SK-N-MC (cell line): Measurements from ENCODE around the gene ANXA3.
"Not testable (repeated sequence)": the region's sequence is repeated elsewhere in the genome, so short reads cannot be mapped to it uniquely, and the experiment has no call there.

Source experiments
- DNase-seq: peaks from one replicate; pipeline ENCODE4 v3.0.0-alpha.2; 2011; ENCODE audit warnings: low read depth, low spot score
- H3K27ac ChIP-seq: fragments of 200-600 bp; sonication (generic); 2 replicates; pipeline ENCODE4 v1.5.1; 2016; ENCODE audit warnings: mixed run types
- H3K36me3 ChIP-seq: fragments of 200-600 bp; sonication (generic); 2 replicates; pipeline ENCODE4 v1.6.1; 2017; ENCODE audit warnings: antibody characterized with exemption, low read length, mixed read lengths; ENCODE audit not compliant: insufficient read depth
- H3K4me3 ChIP-seq: fragments of 200-600 bp; sonication (generic); 2 replicates; pipeline ENCODE4 v1.5.1; 2016
- H3K9ac ChIP-seq: fragments of 200-600 bp; sonication (generic); 2 replicates; pipeline ENCODE4 v1.8.0; 2017; ENCODE audit warnings: mixed run types, mixed read lengths; ENCODE audit not compliant: insufficient read length
- H3K9me3 ChIP-seq: fragments of 200-600 bp; sonication (generic); 2 replicates; pipeline ENCODE4 v1.6.1; 2017; ENCODE audit warnings: low read depth, mild to moderate bottlenecking, antibody characterized with exemption, low read length, moderate library complexity, mixed read lengths
- EZH2 ChIP-seq: fragments of 200-600 bp; sonication (generic); IDR thresholded peaks from one replicate; pipeline ENCODE4 v1.6.1; 2017; ENCODE audit warnings: antibody characterized with exemption
- FOXP2 ChIP-seq: optimal IDR thresholded peaks from 2 replicates; pipeline ENCODE3; 2011; ENCODE audit warnings: mild to moderate bottlenecking, moderate library complexity; ENCODE audit not compliant: insufficient read depth; ENCODE audit errors: extremely low read length, control extremely low read depth
- POLR2AphosphoS5 ChIP-seq: IDR thresholded peaks from 2 replicates; pipeline ENCODE4 v1.6.1; 2012; ENCODE audit warnings: mild to moderate bottlenecking, low read depth, low read length, borderline replicate concordance

ANXA3 gene

GRCh38 chr4:78551420-78552351, at the start of gene ANXA3:
TSS of gene ANXA3 (plus strand) at chr4:78551770. CDS start at chr4:78554474, 2,704 bp downstream.
- H3K4me3 ChIP-seq = no peak within 1 kb of the TSS
- DNase-seq = no peak
- H3K9me3 ChIP-seq = no peaks in the 10 kb centered on the region
- no peaks in the 10 kb centered on the region for H3K36me3 ChIP-seq
- no peak within 1 kb of the TSS for H3K9ac ChIP-seq
- H3K27ac ChIP-seq = no peak within 1 kb of the TSS
- TF ChIP-seq FOXP2 (no peak), EZH2 (no peak), POLR2AphosphoS5 (no peak)

DNA sequence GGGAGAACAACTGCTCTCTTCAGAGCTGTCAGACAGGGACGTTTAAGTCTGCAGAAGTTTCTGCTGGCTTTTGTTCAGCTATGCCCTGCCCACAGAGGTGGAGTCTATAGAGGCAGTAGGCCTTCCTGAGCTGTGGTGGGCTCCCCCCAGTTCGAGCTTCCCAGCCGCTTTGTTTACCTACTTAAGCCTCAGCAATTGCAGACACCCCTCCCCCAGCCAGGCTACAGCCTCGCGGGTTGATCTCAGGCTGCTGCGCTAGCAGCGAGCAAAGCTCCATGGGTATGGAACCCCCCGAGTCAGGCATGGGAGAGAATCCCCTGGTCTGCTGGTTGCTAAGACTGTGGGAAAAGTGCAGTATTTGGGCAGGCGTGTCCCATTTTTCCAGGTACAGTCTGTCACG, 45.3 kb upstream of the ANXA3 start:
- not testable (repeated sequence) for H3K36me3 ChIP-seq, H3K9ac ChIP-seq, H3K27ac ChIP-seq, H3K4me3 ChIP-seq, H3K9me3 ChIP-seq, DNase-seq

DNA sequence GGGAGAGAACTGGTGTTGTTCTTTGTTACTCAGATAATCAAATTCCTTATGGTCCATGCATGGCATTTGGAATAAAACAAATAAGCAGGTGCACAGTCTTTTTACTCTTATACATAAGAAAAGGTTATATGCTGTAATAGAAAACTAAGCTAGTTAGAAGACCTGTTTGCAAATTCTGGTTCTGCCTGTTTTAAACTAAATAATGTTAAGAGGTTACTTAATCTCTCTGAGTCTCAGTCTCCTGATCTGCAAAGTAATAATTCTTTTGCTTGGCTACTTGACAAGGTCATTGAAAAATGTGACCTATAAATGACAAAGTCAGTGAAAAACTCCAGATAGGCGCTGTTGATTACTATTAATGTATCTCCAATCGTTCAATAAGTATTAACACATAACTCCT, 42.5 kb upstream of the ANXA3 start:
- Histone ChIP-seq H3K9ac (no peak overlapping the region), H3K27ac (no peak overlapping the region), H3K4me3 (no peak overlapping the region), H3K9me3 (no peaks in the 10 kb centered on the region), H3K36me3 (no peaks in the 10 kb centered on the region)
- no peak for DNase-seq
- no peak for TF ChIP-seq EZH2
- TF ChIP-seq POLR2AphosphoS5 = no peak
- TF ChIP-seq FOXP2 = no peak

DNA sequence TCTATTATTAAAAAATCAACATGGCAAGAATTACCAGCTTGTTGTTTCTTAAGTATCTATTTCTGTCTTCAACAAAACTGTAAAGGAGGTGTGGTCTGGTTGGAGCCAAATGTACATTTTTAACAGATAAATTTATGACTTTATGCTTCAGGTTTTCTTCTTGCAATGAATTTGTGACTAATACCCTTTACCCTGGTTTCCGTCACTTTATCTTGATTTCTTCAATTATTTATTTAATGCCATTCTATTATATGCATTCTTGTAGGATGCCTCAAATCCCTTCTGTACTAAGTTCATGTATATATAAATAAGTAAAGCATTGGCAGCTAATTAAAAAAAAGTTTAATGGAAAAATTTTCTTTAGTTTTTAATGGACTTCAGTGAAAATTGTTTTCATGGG, 41.5 kb upstream of the ANXA3 start:
- H3K4me3 ChIP-seq = no peak overlapping the region
- TF ChIP-seq FOXP2 (no peak), POLR2AphosphoS5 (no peak), EZH2 (no peak)
- H3K9me3 ChIP-seq = no peaks in the 10 kb centered on the region
- no peak for DNase-seq
- H3K9ac ChIP-seq = no peak overlapping the region
- H3K36me3 ChIP-seq = no peaks in the 10 kb centered on the region
- H3K27ac ChIP-seq = no peak overlapping the region

DNA sequence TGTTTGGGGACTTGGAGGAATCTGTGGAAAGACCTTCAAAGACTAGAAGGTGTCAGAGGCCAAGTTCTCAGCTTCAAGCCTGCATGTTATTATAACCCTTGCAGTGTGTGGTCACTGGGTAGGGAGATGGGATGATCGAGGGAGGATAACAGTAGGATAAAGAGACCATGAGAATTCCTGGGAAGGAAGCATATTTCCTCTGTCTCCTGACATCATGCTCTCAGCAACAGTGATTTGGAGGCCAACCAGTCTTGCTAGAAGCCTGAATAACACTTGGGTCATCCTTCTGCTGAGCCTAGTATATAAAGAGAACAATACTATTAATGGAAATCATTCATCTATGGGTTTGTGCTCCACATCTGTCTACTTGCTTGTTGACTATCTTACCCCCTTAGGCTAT, 40.9 kb upstream of the ANXA3 start:
- Histone ChIP-seq H3K9me3 (no peaks in the 10 kb centered on the region), H3K36me3 (no peaks in the 10 kb centered on the region), H3K9ac (no peak overlapping the region), H3K4me3 (no peak overlapping the region), H3K27ac (no peak overlapping the region)
- no peak for DNase-seq
- no peak for TF ChIP-seq POLR2AphosphoS5
- no peak for TF ChIP-seq FOXP2
- no peak for TF ChIP-seq EZH2

DNA sequence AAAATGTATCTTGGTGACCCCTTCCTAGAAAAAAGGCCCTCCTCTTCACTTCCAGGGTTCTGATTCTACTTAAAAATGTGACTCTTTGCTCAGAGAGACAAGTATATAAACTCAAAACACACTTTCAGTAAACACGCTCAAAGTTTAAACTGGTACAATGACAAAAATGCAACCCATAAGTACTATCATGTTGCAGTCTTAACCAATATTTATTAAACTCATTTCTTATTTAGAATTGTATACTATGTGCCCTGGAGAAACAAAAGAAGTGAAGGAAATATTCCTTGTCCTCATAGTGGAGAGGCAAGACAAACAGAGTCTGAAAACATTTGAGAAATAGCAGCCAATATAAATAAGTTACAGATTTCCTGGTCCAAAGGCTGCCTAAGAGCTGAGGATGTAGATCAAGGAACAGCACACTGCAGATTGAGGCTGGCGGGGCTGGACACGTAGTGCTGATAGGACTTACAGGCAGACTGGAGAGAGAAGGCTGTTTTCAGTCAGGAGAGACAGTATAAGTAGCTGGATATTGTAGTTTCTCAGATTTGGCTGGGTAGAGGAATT, 39.1 kb upstream of the ANXA3 start:
- Histone ChIP-seq H3K9ac (no peak overlapping the region), H3K27ac (no peak overlapping the region), H3K4me3 (no peak overlapping the region), H3K9me3 (no peaks in the 10 kb centered on the region), H3K36me3 (no peaks in the 10 kb centered on the region)
- no peak for TF ChIP-seq POLR2AphosphoS5
- TF ChIP-seq FOXP2 = no peak
- TF ChIP-seq EZH2 = no peak
- no peak for DNase-seq

DNA sequence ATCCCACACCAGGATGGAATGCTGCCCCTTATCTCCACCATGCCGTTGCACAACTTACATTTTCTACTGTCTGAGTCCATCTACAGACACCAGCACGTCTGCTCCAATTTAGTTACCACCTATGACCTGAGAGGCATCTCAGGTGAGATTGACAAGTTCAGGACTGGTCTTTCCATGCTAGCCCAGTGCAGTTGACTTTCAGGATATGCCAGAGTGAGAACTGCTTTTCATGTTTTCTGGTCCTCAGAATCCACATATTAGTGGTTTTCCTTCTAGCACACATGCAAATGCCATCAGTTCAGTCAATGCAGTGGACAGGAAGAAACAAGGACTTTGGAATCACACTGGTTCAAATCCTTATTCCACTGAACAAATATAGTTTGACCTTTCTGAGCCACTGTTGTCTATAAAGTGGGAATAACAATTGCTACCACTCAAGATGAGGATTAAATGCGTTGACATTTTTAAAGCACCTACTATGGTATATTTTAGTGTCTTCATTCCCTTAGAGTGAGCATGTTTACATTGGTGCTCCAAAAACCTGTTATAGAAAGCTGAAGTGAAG, 38.1 kb upstream of the ANXA3 start:
- H3K4me3 ChIP-seq = no peak overlapping the region
- H3K9me3 ChIP-seq = no peaks in the 10 kb centered on the region
- TF ChIP-seq EZH2 (no peak), FOXP2 (no peak), POLR2AphosphoS5 (no peak)
- H3K36me3 ChIP-seq = no peaks in the 10 kb centered on the region
- no peak overlapping the region for H3K9ac ChIP-seq
- H3K27ac ChIP-seq = no peak overlapping the region
- no peak for DNase-seq

GRCh38 chr4:78517050-78517652, 34.4 kb upstream of the ANXA3 start:
- H3K27ac ChIP-seq = no peak overlapping the region
- TF ChIP-seq EZH2 = no peak
- TF ChIP-seq POLR2AphosphoS5 = no peak
- no peaks in the 10 kb centered on the region for H3K9me3 ChIP-seq
- H3K4me3 ChIP-seq = no peak overlapping the region
- H3K9ac ChIP-seq = no peak overlapping the region
- no peak for DNase-seq
- no peaks in the 10 kb centered on the region for H3K36me3 ChIP-seq
